ENCODE results near the gene TES. TPM values are rescaled to one million over a fixed set of nuclear protein-coding genes. Genes with fewer than 3 reads are reported as not detected.

TES gene
- total RNA-seq, 4 donors from 2014 or later, result 245 to 501 (median 290) TPM

DNA sequence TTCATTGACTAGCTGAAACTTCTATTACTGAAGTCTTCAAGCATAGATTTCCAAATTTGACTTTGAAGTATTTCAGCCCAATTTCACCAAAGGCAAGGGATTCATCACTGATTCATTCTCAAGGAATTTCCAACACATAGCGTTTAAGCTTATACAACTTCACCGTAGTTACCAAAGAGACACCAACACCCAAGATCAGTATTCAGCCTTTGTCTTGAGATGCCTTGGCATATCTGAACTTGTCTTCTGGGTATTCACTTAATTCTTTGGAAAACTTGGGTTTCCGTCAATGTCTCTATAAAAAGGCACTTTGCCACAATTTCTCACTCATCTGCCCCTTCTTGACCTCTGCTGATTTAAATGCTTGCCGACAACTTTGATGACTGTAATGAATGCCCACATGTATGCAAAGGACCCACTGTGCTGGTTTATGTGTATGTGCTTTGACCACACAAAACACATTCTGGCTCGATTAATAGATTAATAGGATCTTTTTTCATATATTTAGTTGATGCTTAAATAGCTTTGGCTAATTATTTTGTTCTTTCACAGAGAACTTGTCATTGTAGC, 49.6 kb downstream of the TES start:
- peak overlapping the region in 2 of 4 donors; percentile 15 to 59 for H3K27ac ChIP-seq
- no peak for ATAC-seq
- H3K36me3 ChIP-seq, result peaks cover 0 to 12% of the 10 kb centered on the region in 2 donors
- WGBS, 2 donors (ENCODE audit: low coverage in 1 of 2), result 83 to 90% methylated on average over 5 of the region's 5 CpGs
- no peak overlapping the region for H3K4me3 ChIP-seq
- no peaks in the 10 kb centered on the region for H3K27me3 ChIP-seq
- H3K4me1 ChIP-seq, result peaks cover 0 to 23% (median 5%) of the 10 kb centered on the region in 3 donors
- TF ChIP-seq, protein P1, sequence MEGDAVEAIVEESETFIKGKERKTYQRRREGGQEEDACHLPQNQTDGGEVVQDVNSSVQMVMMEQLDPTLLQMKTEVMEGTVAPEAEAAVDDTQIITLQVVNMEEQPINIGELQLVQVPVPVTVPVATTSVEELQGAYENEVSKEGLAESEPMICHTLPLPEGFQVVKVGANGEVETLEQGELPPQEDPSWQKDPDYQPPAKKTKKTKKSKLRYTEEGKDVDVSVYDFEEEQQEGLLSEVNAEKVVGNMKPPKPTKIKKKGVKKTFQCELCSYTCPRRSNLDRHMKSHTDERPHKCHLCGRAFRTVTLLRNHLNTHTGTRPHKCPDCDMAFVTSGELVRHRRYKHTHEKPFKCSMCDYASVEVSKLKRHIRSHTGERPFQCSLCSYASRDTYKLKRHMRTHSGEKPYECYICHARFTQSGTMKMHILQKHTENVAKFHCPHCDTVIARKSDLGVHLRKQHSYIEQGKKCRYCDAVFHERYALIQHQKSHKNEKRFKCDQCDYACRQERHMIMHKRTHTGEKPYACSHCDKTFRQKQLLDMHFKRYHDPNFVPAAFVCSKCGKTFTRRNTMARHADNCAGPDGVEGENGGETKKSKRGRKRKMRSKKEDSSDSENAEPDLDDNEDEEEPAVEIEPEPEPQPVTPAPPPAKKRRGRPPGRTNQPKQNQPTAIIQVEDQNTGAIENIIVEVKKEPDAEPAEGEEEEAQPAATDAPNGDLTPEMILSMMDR (IDR thresholded peaks at IDR 0.05), result no peak
- TF ChIP-seq POLR2AphosphoS5 (IDR thresholded peaks at IDR 0.05), result no peak
- no peak for TF ChIP-seq EP300 (IDR thresholded peaks at IDR 0.05)
- TF ChIP-seq POLR2A (IDR thresholded peaks at IDR 0.05), result no peak
- H3K9me3 ChIP-seq, result no peaks in the 10 kb centered on the region

- no peak overlapping the region for H3K4me3 ChIP-seq
- H3K9me3 ChIP-seq, result no peaks in the 10 kb centered on the region
- H3K4me1 ChIP-seq, result peaks cover 0 to 27% (median 5%) of the 10 kb centered on the region in 3 donors
- 93 to 94% methylated on average over 3 of the region's 3 CpGs for WGBS, 2 donors (ENCODE audit: low coverage in 1 of 2)
- no peak overlapping the region for H3K27ac ChIP-seq
- H3K27me3 ChIP-seq, result no peaks in the 10 kb centered on the region
- TF ChIP-seq, protein P1 (IDR thresholded peaks at IDR 0.05), result no peak
- no peak for TF ChIP-seq POLR2A (IDR thresholded peaks at IDR 0.05)
- no peak for TF ChIP-seq POLR2AphosphoS5 (IDR thresholded peaks at IDR 0.05)
- no peak for TF ChIP-seq EP300 (IDR thresholded peaks at IDR 0.05)
- no peak for ATAC-seq
- peaks cover 0 to 9% of the 10 kb centered on the region in 2 donors for H3K36me3 ChIP-seq
These were observed 51.6 kb downstream of the TES start for GRCh38 chr7:116261904-116262303.

DNA sequence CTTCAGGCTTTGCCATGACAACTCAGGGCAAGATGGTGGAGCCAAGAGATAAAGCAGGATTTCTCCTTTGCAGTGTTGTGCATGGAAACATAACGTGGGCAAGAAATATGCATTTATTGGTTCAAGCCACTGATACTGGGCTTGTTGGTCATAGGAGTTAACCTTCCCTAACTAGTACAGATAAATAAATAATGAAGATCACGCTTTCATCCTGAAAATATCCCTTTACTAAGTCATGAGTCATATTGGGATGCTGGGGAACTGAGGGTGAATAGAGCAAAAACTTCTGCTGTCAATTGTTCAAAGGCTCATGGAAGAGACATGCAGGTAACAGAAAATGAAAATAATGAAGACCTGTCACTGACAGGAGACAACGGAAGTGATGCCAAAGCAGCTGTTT, 55.5 kb downstream of the TES start:
- no peak for ATAC-seq
- TF ChIP-seq, protein P1 (IDR thresholded peaks at IDR 0.05), result no peak
- no peak for TF ChIP-seq POLR2AphosphoS5 (IDR thresholded peaks at IDR 0.05)
- TF ChIP-seq POLR2A (IDR thresholded peaks at IDR 0.05), result no peak
- no peak for TF ChIP-seq EP300 (IDR thresholded peaks at IDR 0.05)
- peaks cover 10 to 51% (median 23%) of the 10 kb centered on the region in 3 donors for H3K4me1 ChIP-seq
- no peak overlapping the region for H3K27ac ChIP-seq
- no peaks in the 10 kb centered on the region for H3K27me3 ChIP-seq
- no peaks in the 10 kb centered on the region for H3K36me3 ChIP-seq
- 69 to 95% methylated on average over 2 of the region's 3 CpGs for WGBS, 2 donors (ENCODE audit: low coverage in 1 of 2)
- no peaks in the 10 kb centered on the region for H3K9me3 ChIP-seq
- H3K4me3 ChIP-seq, result no peak overlapping the region

- TF ChIP-seq, protein P1 (IDR thresholded peaks at IDR 0.05), result no peak
- TF ChIP-seq EP300 (IDR thresholded peaks at IDR 0.05) (no peak), POLR2AphosphoS5 (IDR thresholded peaks at IDR 0.05) (no peak), POLR2A (IDR thresholded peaks at IDR 0.05) (no peak)
- no peak for ATAC-seq
- H3K36me3 ChIP-seq, result no peaks in the 10 kb centered on the region
- H3K4me1 ChIP-seq, result peaks cover 15 to 76% (median 27%) of the 10 kb centered on the region in 3 donors
- no peaks in the 10 kb centered on the region for H3K9me3 ChIP-seq
- H3K27me3 ChIP-seq, result no peaks in the 10 kb centered on the region
- WGBS, 2 donors (ENCODE audit: low coverage in 1 of 2), result 18 to 52% methylated on average over 4 of the region's 4 CpGs
- H3K27ac ChIP-seq, result peak overlapping the region; percentile 82 to 96 (median 83)
- H3K4me3 ChIP-seq, result no peak overlapping the region
These were observed 59.1 kb downstream of the TES start for GRCh38 chr7:116269466-116269865.

Measured in gastroesophageal sphincter (tissue), 4 donors.